Measurements from ENCODE around the gene PHF21B.

The PHF21B gene

GRCh38 chr22:45013138-45013537 is 3.3 kb upstream of the PHF21B start:
- no peak for DNase-seq

- no peak for DNase-seq
These were observed 711 bp upstream of the PHF21B start for GRCh38 chr22:45010532-45010900.

GRCh38 chr22:45008751-45009605 is 827 bp downstream of the PHF21B start:
- DNase-seq: no peak

DNA sequence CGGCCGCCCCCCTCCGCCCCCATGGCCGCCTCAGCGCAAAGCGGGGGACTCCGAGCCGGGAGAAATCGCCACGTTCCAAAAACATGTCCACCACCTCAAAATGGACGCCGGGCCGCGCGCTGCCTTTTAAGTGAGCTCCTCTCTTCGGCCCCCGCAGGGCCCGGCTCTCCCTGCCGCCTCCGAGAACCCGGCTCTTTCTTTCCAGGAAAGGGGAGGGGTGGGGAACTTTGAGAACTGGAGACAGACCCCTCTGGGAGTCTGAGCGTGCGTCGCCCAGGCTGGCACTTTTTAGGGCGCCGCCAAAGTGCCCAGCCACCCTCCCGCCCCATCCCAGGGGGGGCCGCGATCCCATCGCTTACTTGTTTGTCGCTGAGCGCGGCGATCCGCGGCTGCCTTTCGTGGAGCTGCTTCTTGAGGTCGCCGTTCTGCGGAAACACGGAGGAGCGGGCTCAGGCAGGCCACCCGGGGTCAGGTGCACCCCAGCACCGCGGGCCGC is 1.6 kb downstream of the PHF21B start:
- no peak for DNase-seq

DNA sequence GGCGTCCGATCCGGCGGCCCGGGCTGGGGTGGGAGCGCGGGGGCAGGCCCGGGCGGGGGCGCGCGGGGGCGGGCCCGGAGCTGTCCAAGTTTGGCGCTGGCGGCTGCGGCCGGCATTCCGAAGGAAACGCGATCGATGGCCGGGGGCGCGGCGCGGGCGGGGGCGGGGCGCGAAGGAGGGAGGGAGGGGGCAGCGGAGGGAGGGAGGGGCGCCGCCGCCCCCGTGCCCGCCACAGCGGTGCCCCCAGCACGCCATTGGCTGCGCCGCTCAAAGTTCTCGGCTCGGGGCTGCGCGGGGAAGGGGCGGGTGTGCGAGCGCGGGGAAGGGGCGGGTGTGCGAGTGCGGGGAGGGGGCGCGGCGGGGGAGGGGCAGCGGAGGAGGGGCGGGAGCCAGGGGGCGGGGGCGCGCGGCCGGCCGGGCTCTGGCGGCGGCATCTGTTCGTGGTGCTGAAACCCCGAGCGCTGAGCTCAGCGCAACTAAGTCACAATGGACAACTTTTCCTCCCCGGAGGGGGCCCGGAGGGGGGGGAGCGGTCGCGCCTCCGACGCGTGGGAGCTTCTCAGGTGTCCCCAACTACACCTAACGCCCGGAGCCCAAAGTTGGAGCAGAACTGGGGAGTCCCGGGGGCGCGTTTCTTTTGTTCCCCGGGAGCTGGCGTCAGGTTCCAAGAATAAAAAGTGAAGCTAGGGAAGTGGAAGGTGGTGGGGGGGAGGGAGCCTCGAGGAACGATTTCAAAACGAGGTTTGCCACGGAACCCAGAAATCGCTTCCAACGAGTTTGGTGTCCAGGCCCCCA is 2.2 kb downstream of the PHF21B start:
- DNase-seq: no peak

- no peak for DNase-seq
These were observed 2.8 kb downstream of the PHF21B start for GRCh38 chr22:45006964-45007390.

DNA sequence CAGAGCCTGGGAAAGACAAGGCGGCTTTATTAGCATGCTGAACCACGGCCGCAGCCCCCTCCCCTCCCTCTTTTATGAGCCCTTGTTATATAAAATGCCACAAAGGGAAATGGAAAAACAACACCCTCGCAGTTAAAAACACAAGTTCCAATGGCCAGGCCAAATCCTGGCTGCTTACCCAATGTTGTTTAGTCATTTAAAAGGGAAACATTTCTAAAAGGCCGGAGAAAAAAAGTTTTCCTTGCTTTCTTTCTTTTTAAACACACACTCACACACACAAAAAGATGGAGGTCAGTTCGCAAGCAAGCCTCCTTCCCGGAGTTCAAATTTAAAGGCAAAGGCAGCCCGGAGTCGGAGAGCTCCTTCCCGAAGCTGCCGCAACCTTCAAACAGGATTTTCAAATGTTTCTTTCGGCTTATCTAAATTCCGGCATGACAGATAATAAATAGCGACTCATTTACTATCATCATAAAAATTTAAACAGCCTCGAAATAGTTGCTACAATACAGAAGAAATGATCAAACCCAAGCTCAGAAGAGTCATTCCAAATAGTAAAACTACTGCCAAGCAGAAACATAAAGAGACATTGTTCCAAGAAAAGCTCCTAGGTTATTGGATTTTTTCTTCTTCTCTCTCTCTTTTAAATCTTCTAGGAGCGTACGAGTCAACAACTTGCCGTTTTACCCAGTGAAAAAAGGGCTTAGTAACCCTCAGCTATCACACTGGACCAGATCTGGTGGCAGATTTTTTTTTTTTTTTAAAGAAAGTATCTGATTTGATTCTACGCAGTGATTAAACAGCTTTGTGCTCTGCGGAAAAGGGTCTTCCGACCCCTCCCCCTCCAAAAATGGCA is 3.5 kb downstream of the PHF21B start:
- no peak for DNase-seq

- DNase-seq: no peak
These were observed 8.2 kb downstream of the PHF21B start for GRCh38 chr22:45001653-45002052.

- no peak for DNase-seq
These were observed 9.5 kb downstream of the PHF21B start for GRCh38 chr22:45000330-45000729.

GRCh38 chr22:44999687-45000086 is 10.1 kb downstream of the PHF21B start:
- no peak for DNase-seq

DNA sequence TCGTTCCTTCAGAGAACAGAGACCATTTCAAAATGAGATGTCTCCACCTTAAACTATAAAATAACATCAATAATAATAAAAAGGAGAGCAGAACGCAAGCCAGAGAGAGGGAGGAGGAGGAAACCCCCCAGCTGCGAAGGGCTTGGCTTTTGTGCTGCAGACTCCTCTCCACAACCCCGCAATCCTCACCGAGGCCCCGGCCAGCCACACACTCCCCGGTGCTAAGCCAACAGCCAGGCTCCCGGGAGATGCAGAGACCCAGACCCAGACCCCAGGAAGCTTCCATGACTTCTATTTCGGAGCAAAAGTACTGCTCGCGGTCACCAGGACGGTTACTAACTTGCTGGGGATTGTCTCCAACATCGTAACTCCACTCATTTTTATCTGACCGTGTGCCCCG is 10.6 kb downstream of the PHF21B start:
- DNase-seq: no peak

GRCh38 chr22:44998296-44998695 is 11.5 kb downstream of the PHF21B start:
- no peak for DNase-seq

DNA sequence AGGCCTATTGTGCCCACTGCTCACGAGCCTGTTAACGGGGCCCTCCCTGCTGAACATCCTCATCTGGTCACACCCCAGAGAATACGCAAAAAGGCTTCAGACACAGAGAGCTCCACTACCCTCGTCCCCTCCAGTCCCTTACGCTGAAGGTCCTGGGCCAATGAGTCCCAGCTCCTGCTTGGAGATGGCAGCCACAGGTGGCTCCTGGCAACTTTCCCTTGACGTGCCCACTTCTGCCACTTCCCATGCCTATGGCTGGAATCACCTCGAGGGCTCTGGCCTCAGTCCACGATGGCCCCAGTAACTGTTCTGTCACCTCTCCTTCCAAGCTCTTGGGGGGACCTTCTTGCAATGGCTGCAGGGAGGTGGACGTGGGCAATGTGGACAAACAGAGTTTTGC is 12.7 kb downstream of the PHF21B start:
- DNase-seq: no peak

DNA sequence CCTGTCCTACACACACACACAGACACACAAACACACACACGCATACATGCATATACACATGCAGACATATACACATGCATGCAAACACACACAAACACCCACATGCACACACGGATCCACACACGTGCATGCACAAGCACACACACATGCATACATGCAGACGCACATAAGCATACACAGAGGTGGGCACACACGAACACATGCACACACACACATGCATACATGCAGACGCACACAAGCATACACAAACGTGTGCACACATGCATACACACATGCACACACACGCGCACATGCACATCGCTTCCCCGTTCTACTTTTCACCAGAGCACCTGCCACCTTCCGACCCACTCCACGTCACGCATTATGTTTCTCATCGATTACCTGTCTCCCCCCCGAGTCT is 13.2 kb downstream of the PHF21B start:
- no peak for DNase-seq

GRCh38 chr22:44996120-44996519 is 13.7 kb downstream of the PHF21B start:
- DNase-seq: no peak

DNA sequence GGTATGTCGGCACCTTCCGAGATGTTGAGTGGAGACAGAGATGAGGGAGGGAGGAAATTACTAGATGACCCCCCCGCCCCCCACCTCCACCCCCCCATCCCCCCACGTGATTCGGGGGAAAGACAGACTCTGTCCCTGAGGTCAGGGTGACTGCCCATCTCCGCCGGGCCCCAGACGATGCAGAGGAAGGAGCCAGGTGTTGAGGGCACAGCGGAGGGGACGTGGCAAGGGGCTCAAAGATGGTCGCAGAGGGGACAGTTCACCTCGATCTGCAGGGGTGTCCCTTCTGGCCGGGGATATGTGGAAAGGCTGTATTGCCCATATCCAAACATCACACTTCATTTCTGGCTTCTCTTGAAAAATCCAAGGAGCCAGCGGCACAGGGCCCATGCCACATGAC is 14.1 kb downstream of the PHF21B start:
- no peak for DNase-seq

DNA sequence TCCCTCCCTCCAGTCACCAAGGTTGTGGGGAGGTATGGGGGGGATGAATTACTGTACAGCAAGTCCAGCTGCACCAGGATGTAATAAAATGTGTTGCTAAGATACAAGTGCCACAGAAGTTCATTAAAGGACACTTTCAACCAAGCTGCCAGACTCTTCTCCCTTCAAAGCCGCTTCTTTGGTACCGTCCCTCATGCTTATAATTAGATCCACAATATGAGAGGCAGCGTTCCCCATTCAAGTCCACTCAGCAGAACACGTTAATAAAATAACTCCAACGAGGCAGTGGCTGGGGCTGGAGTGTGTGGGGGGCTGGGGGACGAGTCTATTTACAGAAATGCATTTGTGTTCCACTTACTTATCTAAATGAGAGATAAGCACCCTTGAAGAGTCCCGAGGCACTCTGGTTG is 14.7 kb downstream of the PHF21B start:
- DNase-seq: no peak

DNA sequence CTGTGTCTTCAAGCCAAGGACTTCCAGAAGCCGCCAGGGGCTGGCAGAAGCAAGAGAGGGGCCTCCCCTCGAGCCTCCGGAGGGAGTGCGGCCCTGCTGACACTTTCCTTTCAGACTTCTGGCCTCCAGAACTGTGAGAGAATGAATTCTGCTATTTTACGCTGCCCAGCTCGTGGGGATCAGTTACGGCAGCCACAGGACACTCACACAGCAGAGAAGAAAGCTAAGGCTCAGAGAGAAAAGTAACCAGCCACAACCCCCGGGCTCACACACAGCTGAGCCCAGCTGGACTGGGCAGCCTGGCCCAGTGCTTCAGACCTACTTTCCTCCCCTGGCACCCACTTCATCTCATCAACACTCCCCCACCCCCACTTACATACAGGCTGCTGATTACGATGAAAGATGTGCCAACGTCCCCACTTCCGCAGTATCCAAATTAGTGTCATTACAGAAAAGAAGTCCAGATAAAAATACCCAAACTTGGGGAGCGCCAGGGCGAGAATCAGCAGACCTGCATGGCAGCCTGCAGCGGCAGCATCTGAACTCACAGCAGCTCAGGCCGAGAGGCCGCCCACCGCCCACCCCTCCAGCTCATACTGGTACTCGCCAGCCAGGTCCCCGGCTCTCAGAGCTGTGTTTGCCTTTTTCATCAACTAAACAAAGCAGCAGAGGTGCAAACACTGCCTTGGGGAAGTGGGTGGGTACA is 15.3 kb downstream of the PHF21B start:
- DNase-seq: no peak

- no peak for DNase-seq
These were observed 17.6 kb downstream of the PHF21B start for GRCh38 chr22:44992166-44992565.

DNA sequence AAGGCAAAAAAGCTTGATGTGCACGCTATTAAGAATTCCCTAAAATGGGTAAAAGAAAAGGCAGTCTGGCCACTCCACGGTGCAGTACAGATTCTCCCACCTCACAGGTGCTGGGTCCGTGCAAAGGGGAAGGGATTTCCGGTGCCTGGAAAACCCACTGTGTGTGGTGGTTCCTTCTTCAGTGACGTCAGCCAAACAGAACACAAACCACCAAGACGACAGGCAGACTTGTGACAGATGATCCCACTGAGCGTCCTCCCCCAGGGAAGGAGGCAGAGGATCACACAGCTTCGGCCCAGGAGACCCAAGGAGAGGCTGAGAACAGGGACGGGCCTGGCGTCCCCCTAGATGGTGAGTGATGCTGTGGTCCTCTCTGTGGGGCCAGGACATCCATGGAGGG is 18.6 kb downstream of the PHF21B start:
- DNase-seq: no peak

DNA sequence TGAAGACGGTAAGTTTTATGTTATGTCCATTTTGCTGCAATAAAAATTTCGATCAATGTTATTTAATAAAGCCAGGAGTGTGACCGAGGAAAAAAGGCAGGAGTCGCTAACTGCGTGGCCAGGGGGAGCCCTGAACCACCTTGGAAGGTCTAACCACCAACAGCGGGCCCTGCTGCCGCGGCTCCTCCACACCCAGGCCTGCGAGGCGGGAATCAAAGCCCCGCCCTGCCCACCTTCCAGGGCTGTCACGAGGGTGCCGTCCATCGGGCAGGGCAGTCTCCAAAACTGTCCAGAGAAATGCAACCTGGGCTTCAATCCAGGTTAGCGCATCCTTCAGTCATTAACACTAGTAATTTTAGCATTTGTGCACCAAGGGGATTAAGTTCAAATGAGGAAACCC is 19.0 kb downstream of the PHF21B start:
- DNase-seq: no peak

DNA sequence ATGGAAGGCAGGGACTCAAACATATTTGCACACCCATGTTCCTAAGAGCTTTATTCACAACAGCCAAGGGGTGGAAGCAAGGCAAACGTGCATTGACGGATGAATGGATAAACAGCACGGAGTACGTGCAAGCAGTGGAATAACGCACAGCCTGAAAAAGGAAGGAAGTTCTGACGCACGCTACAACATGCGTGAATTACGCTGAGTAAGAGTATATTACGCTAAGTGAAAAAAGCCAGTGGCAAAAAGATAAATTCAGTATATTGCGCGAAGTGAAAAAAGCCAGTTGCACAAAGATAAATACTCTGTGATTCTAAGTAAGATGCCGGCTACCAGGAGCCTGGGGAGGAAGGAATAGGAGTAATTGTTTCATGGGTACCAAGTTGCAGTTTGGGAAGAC is 19.5 kb downstream of the PHF21B start:
- DNase-seq: no peak

Data from cortex of kidney (tissue), 1 donor.